ENCODE measurements around the gene FADS3. TPM values are rescaled to one million over a fixed set of nuclear protein-coding genes. Genes with fewer than 3 reads are reported as not detected.

FADS3 gene
- total RNA-seq (2021; ENCODE audit: unreplicated experiment) (22.6 TPM), Bru-seq, nascent RNA (percentile 42 among the genes with signal in this experiment), BruChase-seq, experiment 1, labeled RNA remaining after a 2-hour chase (percentile 44 among the genes with signal in this experiment), BruChase-seq, experiment 2, labeled RNA remaining after a 6-hour chase (percentile 51 among the genes with signal in this experiment)
- polyA plus RNA-seq (2012; ENCODE audit: insufficient read length): 31.6 TPM
- long read RNA-seq, transcript FADS3-201 (12 exons, 1,779 nt): major isoform, 22 of 53 reads
- long read RNA-seq, partial matches to known transcripts: 8 of 53 reads
- long read RNA-seq, other reads (novel, unspliced or antisense): 23 of 53 reads

DNA sequence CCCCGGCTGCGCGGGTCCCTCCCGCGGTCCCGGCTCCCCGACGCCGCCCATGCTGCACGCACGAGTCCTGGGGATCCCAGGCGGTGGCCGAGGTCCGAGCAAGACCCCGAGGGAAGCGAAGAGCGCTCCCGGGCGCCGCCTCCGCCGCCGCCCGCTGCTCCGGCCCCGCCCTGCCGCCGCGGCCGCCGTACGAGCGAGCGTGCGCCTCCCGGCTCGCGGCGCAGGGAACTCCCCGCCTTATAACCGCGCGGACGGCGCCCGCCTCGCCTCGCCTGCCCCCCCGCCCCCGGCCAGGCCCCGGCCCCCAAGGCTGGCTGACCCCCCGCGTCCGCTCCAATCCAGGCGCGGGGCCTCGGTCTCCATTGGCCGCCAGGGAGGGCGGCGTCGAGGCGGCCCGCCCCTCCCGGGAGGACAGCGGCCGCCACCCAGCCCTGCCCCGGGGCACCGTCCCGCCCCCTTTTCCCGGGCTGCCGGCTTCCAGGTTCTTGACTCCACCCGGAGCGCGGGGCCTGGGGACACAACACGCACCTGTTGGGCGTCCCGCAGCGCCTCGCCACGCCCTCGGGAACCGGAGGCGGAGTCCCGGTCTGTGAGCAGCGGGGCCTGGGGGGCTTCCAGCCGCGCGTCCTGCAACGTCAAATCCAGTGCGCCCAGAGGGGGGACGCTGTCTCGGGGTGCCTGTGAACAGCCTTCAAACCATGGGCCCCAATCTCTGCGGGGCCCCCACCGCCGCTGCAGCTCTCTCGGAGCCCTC lies at the start of gene FADS3:
TSS of gene FADS3 (minus strand) at position 215 of the 754 bp plus-strand sequence. CDS start at position 51, 164 bp downstream.
- Histone ChIP-seq H3K9me3 (ENCODE audit: control insufficient read depth, insufficient read depth, low read depth, low read length) (no peaks in the 10 kb centered on the region), H3K27ac (ENCODE audit: low read length) (peak within 1 kb of the TSS; percentile 44; the same call in 1 of the 2 replicates), H3K36me3 (ENCODE audit: control insufficient read depth, insufficient read depth, low read length) (no peaks in the 10 kb centered on the region), H3K4me1 (ENCODE audit: control insufficient read depth, insufficient read depth, low read length) (peaks cover 8% of the 10 kb centered on the region), H3K27me3 (ENCODE audit: control insufficient read depth, insufficient read depth, low read length) (no peaks in the 10 kb centered on the region), H3K4me3 (ENCODE audit: low read depth in 2 of 2, low read length in 2 of 2) (peak within 1 kb of the TSS; percentile 63 to 73)
- ATAC-seq: peak; percentile 93
- TF ChIP-seq SIN3A (IDR thresholded peaks at IDR 0.05; ENCODE audit: borderline replicate concordance, insufficient read depth, low read depth, low read length): no peak
- TF ChIP-seq, protein P1, sequence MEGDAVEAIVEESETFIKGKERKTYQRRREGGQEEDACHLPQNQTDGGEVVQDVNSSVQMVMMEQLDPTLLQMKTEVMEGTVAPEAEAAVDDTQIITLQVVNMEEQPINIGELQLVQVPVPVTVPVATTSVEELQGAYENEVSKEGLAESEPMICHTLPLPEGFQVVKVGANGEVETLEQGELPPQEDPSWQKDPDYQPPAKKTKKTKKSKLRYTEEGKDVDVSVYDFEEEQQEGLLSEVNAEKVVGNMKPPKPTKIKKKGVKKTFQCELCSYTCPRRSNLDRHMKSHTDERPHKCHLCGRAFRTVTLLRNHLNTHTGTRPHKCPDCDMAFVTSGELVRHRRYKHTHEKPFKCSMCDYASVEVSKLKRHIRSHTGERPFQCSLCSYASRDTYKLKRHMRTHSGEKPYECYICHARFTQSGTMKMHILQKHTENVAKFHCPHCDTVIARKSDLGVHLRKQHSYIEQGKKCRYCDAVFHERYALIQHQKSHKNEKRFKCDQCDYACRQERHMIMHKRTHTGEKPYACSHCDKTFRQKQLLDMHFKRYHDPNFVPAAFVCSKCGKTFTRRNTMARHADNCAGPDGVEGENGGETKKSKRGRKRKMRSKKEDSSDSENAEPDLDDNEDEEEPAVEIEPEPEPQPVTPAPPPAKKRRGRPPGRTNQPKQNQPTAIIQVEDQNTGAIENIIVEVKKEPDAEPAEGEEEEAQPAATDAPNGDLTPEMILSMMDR (IDR thresholded peaks at IDR 0.05): no peak
- no peak for TF ChIP-seq REST (IDR thresholded peaks at IDR 0.05; ENCODE audit: insufficient read depth in 1 of 2, low read depth in 2 of 2, low read length in 1 of 2)
- no peak for TF ChIP-seq TCF7L2 (IDR thresholded peaks at IDR 0.05; ENCODE audit: low read depth, low read length)
- TF ChIP-seq POLR2AphosphoS5 (IDR thresholded peaks at IDR 0.05; ENCODE audit: low read depth, low read length): no peak
- BruUV-seq (replicated peaks): no TSS peak
- in situ Hi-C loops (cut with HindIII; ENCODE audit: low pct_unique_long_range_greater_than_20kb, low sequenced_read_pairs) (no loop called here), intact Hi-C loops (cut with micrococcal nuclease; ENCODE audit: unreplicated experiment) (no loop called here)
- ChIA-PET CTCF (no interaction called here), POLR2A (interaction anchor here (0.5 kb wide), 1 partner anchor 99 kb away, joined by 4 read pairs; the partner anchor contains the start of genes FEN1 and TMEM258)
- no peak for DNase-seq (ENCODE audit: low read depth, low spot score)

DNA sequence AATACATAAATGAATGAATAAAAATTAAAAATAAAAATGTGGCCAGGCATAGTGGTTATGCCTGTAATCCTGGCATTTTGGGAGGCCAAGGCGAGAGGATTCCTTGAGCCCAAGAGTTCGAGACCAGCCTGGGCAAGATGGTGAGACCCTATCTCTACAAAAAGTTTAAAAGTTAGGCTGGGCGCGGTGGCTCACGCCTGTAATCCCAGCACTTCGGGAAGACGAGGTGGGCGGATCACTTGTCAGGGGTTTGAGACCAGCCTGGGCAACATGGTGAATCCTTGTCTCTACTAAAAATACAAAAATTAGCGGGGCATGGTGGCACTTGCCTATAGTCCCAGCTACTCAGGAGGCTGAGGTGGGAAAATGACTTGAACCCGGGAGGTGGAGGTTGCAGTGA lies 49.1 kb upstream of the FADS3 start:
- Histone ChIP-seq H3K4me3 (ENCODE audit: low read depth in 2 of 2, low read length in 2 of 2) (no peak overlapping the region), H3K9me3 (ENCODE audit: control insufficient read depth, insufficient read depth, low read depth, low read length) (peaks cover 7% of the 10 kb centered on the region; the same call in 1 of the 2 replicates), H3K27me3 (ENCODE audit: control insufficient read depth, insufficient read depth, low read length) (no peaks in the 10 kb centered on the region; the same call in 1 of the 2 replicates), H3K27ac (ENCODE audit: low read length) (no peak overlapping the region), H3K36me3 (ENCODE audit: control insufficient read depth, insufficient read depth, low read length) (no peaks in the 10 kb centered on the region), H3K4me1 (ENCODE audit: control insufficient read depth, insufficient read depth, low read length) (no peaks in the 10 kb centered on the region)
- CTCF ChIA-PET: no interaction called here
- no TSS peak for BruUV-seq (replicated peaks)
- TF ChIP-seq SIN3A (IDR thresholded peaks at IDR 0.05; ENCODE audit: borderline replicate concordance, insufficient read depth, low read depth, low read length): no peak
- TF ChIP-seq, protein P1 (IDR thresholded peaks at IDR 0.05): no peak
- DNase-seq (ENCODE audit: low read depth, low spot score) (no peak), ATAC-seq (no peak)
- in situ Hi-C loops (cut with HindIII; ENCODE audit: low pct_unique_long_range_greater_than_20kb, low sequenced_read_pairs): no loop called here
- POLR2A ChIA-PET: no interaction called here
- intact Hi-C loops (cut with micrococcal nuclease; ENCODE audit: unreplicated experiment): no loop called here

All from Panc1 (cell line).